Measurements from ENCODE around the gene PDZRN3. TPM values are rescaled to one million over a fixed set of nuclear protein-coding genes. Genes with fewer than 3 reads are reported as not detected.

The PDZRN3 gene
- total and polyA plus RNA-seq, 3 donors from 2014 or later, result 15.8 to 30.8 (median 23.1) TPM

GRCh38 chr3:73490453-73491286 is 134.1 kb downstream of the PDZRN3 start:
- DNase-seq, result peak; percentile 45
- TF ChIP-seq CTCF (IDR thresholded peaks at IDR 0.05) (no peak), POLR2A (IDR thresholded peaks at IDR 0.05) (no peak)
- Histone ChIP-seq H3K4me1 (peaks cover 12% of the 10 kb centered on the region), H3K9me3 (no peaks in the 10 kb centered on the region), H3K36me3 (ENCODE audit: low read depth, missing control alignments) (no peaks in the 10 kb centered on the region), H3K27me3 (no peaks in the 10 kb centered on the region), H3K27ac (no peak overlapping the region), H3K4me3 (no peak overlapping the region)
- intact Hi-C loops (cut with DNase I; ENCODE audit: low total_unique reads), result no loop called here
- WGBS, 2 donors, result 26 to 37% methylated on average over 8 of the region's 8 CpGs

DNA sequence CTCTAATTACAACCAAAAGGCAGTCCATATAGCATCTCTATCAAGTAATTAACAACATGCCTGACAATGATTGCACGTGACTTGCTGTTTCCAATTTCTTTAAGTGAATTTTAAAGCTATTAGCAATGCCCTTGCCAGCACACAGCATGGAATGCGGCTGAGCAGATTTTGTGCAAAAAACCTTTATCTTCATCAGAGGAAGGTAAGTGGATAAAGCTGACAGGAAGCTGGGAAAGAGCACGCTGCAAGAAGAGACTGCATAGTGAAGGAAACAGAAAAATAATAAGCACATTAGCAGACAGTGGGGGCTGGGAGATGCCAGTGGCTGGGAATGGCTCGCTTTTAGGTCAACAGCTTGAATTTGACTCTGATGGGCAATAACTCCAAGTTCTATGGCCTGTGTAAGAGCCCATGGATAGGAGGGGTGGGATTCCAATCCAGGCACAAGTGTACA is 138.8 kb downstream of the PDZRN3 start:
- TF ChIP-seq POLR2A (IDR thresholded peaks at IDR 0.05) (no peak), CTCF (IDR thresholded peaks at IDR 0.05) (no peak)
- intact Hi-C loops (cut with DNase I; ENCODE audit: low total_unique reads), result no loop called here
- Histone ChIP-seq H3K9me3 (no peaks in the 10 kb centered on the region), H3K4me1 (peaks cover 7% of the 10 kb centered on the region), H3K27me3 (no peaks in the 10 kb centered on the region), H3K36me3 (ENCODE audit: low read depth, missing control alignments) (no peaks in the 10 kb centered on the region), H3K4me3 (no peak overlapping the region), H3K27ac (no peak overlapping the region)
- 78 to 84% methylated on average over 4 of the region's 4 CpGs for WGBS, 2 donors
- no peak for DNase-seq

GRCh38 chr3:73484656-73485248 is 140.0 kb downstream of the PDZRN3 start:
- no peak for TF ChIP-seq POLR2A (IDR thresholded peaks at IDR 0.05)
- no peak for TF ChIP-seq CTCF (IDR thresholded peaks at IDR 0.05)
- Histone ChIP-seq H3K36me3 (ENCODE audit: low read depth, missing control alignments) (no peaks in the 10 kb centered on the region), H3K27ac (no peak overlapping the region), H3K4me1 (no peaks in the 10 kb centered on the region), H3K9me3 (no peaks in the 10 kb centered on the region), H3K4me3 (no peak overlapping the region), H3K27me3 (no peaks in the 10 kb centered on the region)
- DNase-seq, result no peak
- intact Hi-C loops (cut with DNase I; ENCODE audit: low total_unique reads), result no loop called here
- 75 to 80% methylated on average over 7 of the region's 7 CpGs for whole genome bisulfite sequencing, 2 donors

DNA sequence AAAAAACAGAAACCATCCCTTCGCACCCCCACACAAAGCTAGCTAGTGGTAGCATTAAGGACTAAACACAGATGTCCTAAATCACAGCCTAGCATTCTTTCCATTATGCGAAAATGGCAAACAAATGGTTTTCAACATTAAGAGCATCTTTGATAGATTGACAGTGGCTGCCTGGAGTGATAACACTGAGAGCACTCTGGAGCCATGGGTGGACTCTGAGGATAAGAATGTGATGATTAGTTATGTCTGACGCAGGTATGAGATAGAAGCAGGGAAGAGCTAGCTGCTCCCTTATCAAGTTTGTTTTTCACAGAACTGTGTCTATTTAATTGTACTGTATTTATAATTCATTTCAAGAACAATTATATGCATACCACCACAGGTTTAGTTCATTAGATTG is 142.9 kb downstream of the PDZRN3 start:
- intact Hi-C loops (cut with DNase I; ENCODE audit: low total_unique reads), result no loop called here
- Histone ChIP-seq H3K4me3 (no peak overlapping the region), H3K27ac (no peak overlapping the region), H3K9me3 (no peaks in the 10 kb centered on the region), H3K36me3 (ENCODE audit: low read depth, missing control alignments) (no peaks in the 10 kb centered on the region), H3K4me1 (no peaks in the 10 kb centered on the region), H3K27me3 (no peaks in the 10 kb centered on the region)
- WGBS, 2 donors, result 83 to 93% methylated on average over 3 of the region's 3 CpGs
- TF ChIP-seq CTCF (IDR thresholded peaks at IDR 0.05) (no peak), POLR2A (IDR thresholded peaks at IDR 0.05) (no peak)
- no peak for DNase-seq
